Prostate gland (tissue), 2 donors: Measurements from ENCODE around the gene MPC1. TPM values are rescaled to one million over a fixed set of nuclear protein-coding genes. Genes with fewer than 3 reads are reported as not detected.
"Not testable (repeated sequence)": the region's sequence is repeated elsewhere in the genome, so short reads cannot be mapped to it uniquely, and the experiment has no call there.

Source experiments
- DNase-seq: peaks from one replicate; pipeline ENCODE4 v3.0.0-alpha.2; 2019; ENCODE audit warnings: low spot score
- H3K27ac ChIP-seq, 2 donors: fragments of 200-600 bp; sonication (generic); 2 replicates each; pipeline ENCODE4 v1.5.1; 2017 to 2019
- H3K27me3 ChIP-seq: fragments of 200-600 bp; sonication (generic); replicated peaks from 2 replicates; pipeline ENCODE4 v1.5.1; 2019; ENCODE audit not compliant: insufficient read depth
- H3K36me3 ChIP-seq, 2 donors: fragments of 200-600 bp; sonication (generic); 1 replicate in 1 of 2; 2 replicates in 1 of 2; pipeline versions ENCODE4 v1.5.1 to v1.8.1; 2017 to 2019
- H3K4me1 ChIP-seq: fragments of 200-600 bp; sonication (generic); replicated peaks from 2 replicates; pipeline ENCODE4 v1.5.1; 2019
- H3K4me3 ChIP-seq, 2 donors: fragments of 200-600 bp; sonication (generic); 2 replicates each; pipeline ENCODE4 v1.5.1; 2017 to 2019
- H3K9me3 ChIP-seq: fragments of 200-600 bp; sonication (generic); 2 replicates; pipeline ENCODE4 v1.5.1; 2017
- POLR2A ChIP-seq: fragments of 450-650 bp; IDR thresholded peaks from one replicate; pipeline ENCODE4 v1.6.1; 2016; ENCODE audit warnings: antibody characterized with exemption, mild to moderate bottlenecking
- POLR2AphosphoS5 ChIP-seq: sonication (generic); formaldehyde crosslinking; IDR thresholded peaks from one replicate; pipeline ENCODE4 v1.6.1; 2017; ENCODE audit warnings: antibody characterized with exemption
- WGBS: methylation state at CpG from one replicate; pipeline ENCODE4 v1.1.5; 2018; 5-methylcytosine and 5-hydroxymethylcytosine counted together
- intact Hi-C: fragments of 100-400 bp; cut with DNase I; formaldehyde crosslinking; loops from one replicate; pipeline ENCODE4 v1.14.2; 2022
- total RNA-seq, 2 donors: library from RNA; depleted of rRNA; stranded (reverse); fragments of >200 nt; gene quantifications; one replicate each; pipeline ENCODE4 v1.1.0, GENCODE V29; 2016
- TF ChIP-seq, protein P1 (sequence below), 4 experiments: fragments of 200-600 bp in 2 of 4; fragments of 450-650 bp in 2 of 4; sonication (generic) in 2 of 4; IDR thresholded peaks; 1 replicate in 3 of 4; 2 replicates in 1 of 4; pipeline ENCODE4 v1.5.1; 2016 to 2019; ENCODE audit warnings: antibody characterized with exemption in 4 of 4, mild to moderate bottlenecking in 2 of 4, moderate library complexity in 2 of 4

The MPC1 gene
- total RNA-seq, 2 donors from 2014 or later = 25.3 to 58.9 TPM

DNA sequence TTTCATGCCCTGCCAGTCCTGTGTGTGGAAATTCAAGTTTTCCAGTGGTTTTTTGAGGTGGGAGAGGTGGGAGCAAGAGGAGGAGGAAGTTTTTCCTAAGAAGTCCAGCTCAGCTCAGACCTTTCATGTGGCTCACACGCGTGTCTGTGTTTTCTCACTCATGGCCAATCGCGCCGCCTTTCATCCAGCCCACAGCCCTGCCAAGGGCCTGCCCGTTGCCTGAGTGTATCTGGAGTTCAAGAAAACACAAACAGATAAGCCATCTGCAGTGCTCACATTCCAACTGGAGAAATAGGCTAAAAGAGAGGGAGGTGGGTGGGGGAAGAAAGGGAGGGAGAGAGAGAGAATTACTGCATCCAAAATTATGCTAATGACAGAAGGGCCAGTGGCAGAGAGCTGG is 12.6 kb upstream of the MPC1 start:
- Histone ChIP-seq H3K27ac (no peak overlapping the region), H3K36me3 (no peaks in the 10 kb centered on the region), H3K4me1 (no peaks in the 10 kb centered on the region), H3K4me3 (no peak overlapping the region), H3K9me3 (no peaks in the 10 kb centered on the region), H3K27me3 (no peaks in the 10 kb centered on the region)
- intact Hi-C loops = no loop called here
- DNase-seq = no peak
- WGBS = 61% methylated on average over 6 of the region's 6 CpGs
- TF ChIP-seq POLR2A (no peak), POLR2AphosphoS5 (no peak)
- TF ChIP-seq, protein P1, sequence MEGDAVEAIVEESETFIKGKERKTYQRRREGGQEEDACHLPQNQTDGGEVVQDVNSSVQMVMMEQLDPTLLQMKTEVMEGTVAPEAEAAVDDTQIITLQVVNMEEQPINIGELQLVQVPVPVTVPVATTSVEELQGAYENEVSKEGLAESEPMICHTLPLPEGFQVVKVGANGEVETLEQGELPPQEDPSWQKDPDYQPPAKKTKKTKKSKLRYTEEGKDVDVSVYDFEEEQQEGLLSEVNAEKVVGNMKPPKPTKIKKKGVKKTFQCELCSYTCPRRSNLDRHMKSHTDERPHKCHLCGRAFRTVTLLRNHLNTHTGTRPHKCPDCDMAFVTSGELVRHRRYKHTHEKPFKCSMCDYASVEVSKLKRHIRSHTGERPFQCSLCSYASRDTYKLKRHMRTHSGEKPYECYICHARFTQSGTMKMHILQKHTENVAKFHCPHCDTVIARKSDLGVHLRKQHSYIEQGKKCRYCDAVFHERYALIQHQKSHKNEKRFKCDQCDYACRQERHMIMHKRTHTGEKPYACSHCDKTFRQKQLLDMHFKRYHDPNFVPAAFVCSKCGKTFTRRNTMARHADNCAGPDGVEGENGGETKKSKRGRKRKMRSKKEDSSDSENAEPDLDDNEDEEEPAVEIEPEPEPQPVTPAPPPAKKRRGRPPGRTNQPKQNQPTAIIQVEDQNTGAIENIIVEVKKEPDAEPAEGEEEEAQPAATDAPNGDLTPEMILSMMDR (IDR thresholded peaks at IDR 0.05) = no peak

GRCh38 chr6:166394036-166394892 is 11.5 kb upstream of the MPC1 start:
- Histone ChIP-seq H3K27ac (no peak overlapping the region), H3K27me3 (no peaks in the 10 kb centered on the region), H3K9me3 (no peaks in the 10 kb centered on the region), H3K4me3 (no peak overlapping the region), H3K36me3 (no peaks in the 10 kb centered on the region), H3K4me1 (no peaks in the 10 kb centered on the region)
- no peak for DNase-seq
- intact Hi-C loops = no loop called here
- TF ChIP-seq, protein P1 (IDR thresholded peaks at IDR 0.05) = no peak
- no peak for TF ChIP-seq POLR2A
- TF ChIP-seq POLR2AphosphoS5 = no peak
- WGBS = 79% methylated on average over 10 of the region's 10 CpGs

DNA sequence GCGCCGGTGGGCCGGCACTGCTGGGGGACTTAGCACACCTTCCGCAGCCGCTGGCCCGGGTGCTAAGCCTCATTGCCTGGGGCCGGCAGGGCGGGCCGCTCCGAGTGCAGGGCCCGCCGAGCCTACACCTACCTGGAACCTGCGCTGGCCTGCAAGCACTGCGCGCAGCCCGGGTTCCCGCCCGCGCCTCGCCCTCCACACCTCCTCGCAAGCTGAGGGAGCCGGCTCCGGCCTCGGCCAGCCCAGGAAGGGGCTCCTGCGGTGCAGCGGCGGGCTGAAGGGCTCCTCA is 10.7 kb upstream of the MPC1 start:
- H3K27me3 ChIP-seq = no peaks in the 10 kb centered on the region
- TF ChIP-seq POLR2A (no peak), POLR2AphosphoS5 (no peak)
- TF ChIP-seq, protein P1 (IDR thresholded peaks at IDR 0.05) = no peak
- no peaks in the 10 kb centered on the region for H3K9me3 ChIP-seq
- H3K4me3 ChIP-seq = no peak overlapping the region
- no peak for DNase-seq
- H3K27ac ChIP-seq = no peak overlapping the region
- intact Hi-C loops = no loop called here
- WGBS = 73% methylated on average over 11 of the region's 27 CpGs
- no peaks in the 10 kb centered on the region for H3K4me1 ChIP-seq
- no peaks in the 10 kb centered on the region for H3K36me3 ChIP-seq

GRCh38 chr6:166392755-166393534 is 10.2 kb upstream of the MPC1 start:
- H3K4me3 ChIP-seq, H3K36me3 ChIP-seq, H3K9me3 ChIP-seq, H3K27ac ChIP-seq, H3K27me3 ChIP-seq, DNase-seq, H3K4me1 ChIP-seq, intact Hi-C loops: not testable (repeated sequence)
- WGBS = 64% methylated on average over 23 of the region's 30 CpGs

- H3K9me3 ChIP-seq = no peaks in the 10 kb centered on the region
- H3K4me1 ChIP-seq = no peaks in the 10 kb centered on the region
- no peak for TF ChIP-seq POLR2AphosphoS5
- TF ChIP-seq, protein P1 (IDR thresholded peaks at IDR 0.05) = no peak
- no peak for TF ChIP-seq POLR2A
- H3K27me3 ChIP-seq = no peaks in the 10 kb centered on the region
- no peak overlapping the region for H3K4me3 ChIP-seq
- DNase-seq = no peak
- intact Hi-C loops = no loop called here
- 75% methylated on average over 3 of the region's 3 CpGs for WGBS
- H3K27ac ChIP-seq = no peak overlapping the region
- H3K36me3 ChIP-seq = no peaks in the 10 kb centered on the region
These were observed 6.4 kb upstream of the MPC1 start for GRCh38 chr6:166389119-166389518.
